ENCODE results near the gene DLG2.
A peak's percentile ranks its signal among the peaks of the same experiment; 100 is the strongest.
"Not testable (repeated sequence)": the region's sequence is repeated elsewhere in the genome, so short reads cannot be mapped to it uniquely, and the experiment has no call there.

Gene DLG2

GRCh38 chr11:84795698-84796097 is 831.4 kb downstream of the DLG2 start:
- no peak overlapping the region for H3K4me3 ChIP-seq (ENCODE audit: low read depth, low read length)
- no peak for TF ChIP-seq CTCF (IDR thresholded peaks at IDR 0.05; ENCODE audit: low read depth, low read length, missing control alignments)
- DNase-seq (ENCODE audit: low read depth), result no peak

GRCh38 chr11:84794663-84795443 is 832.3 kb downstream of the DLG2 start:
- no peak for DNase-seq (ENCODE audit: low read depth)
- TF ChIP-seq CTCF (IDR thresholded peaks at IDR 0.05; ENCODE audit: low read depth, low read length, missing control alignments), result no peak
- no peak overlapping the region for H3K4me3 ChIP-seq (ENCODE audit: low read depth, low read length)

GRCh38 chr11:84793318-84793717 is 833.8 kb downstream of the DLG2 start:
- H3K4me3 ChIP-seq (ENCODE audit: low read depth, low read length), result no peak overlapping the region
- DNase-seq (ENCODE audit: low read depth), result no peak
- no peak for TF ChIP-seq CTCF (IDR thresholded peaks at IDR 0.05; ENCODE audit: low read depth, low read length, missing control alignments)

- no peak overlapping the region for H3K4me3 ChIP-seq (ENCODE audit: low read depth, low read length)
- no peak for DNase-seq (ENCODE audit: low read depth)
- no peak for TF ChIP-seq CTCF (IDR thresholded peaks at IDR 0.05; ENCODE audit: low read depth, low read length, missing control alignments)
These were observed 836.2 kb downstream of the DLG2 start for GRCh38 chr11:84790849-84791427.

- DNase-seq (ENCODE audit: low read depth), result no peak
- no peak overlapping the region for H3K4me3 ChIP-seq (ENCODE audit: low read depth, low read length)
- TF ChIP-seq CTCF (IDR thresholded peaks at IDR 0.05; ENCODE audit: low read depth, low read length, missing control alignments), result no peak
These were observed 838.9 kb downstream of the DLG2 start for GRCh38 chr11:84788220-84788619.

- H3K4me3 ChIP-seq (ENCODE audit: low read depth, low read length); DNase-seq (ENCODE audit: low read depth): not testable (repeated sequence)
These were observed 843.0 kb downstream of the DLG2 start for GRCh38 chr11:84784158-84784557.

GRCh38 chr11:84780689-84781293 is 846.4 kb downstream of the DLG2 start:
- peak; percentile 34 for TF ChIP-seq CTCF (IDR thresholded peaks at IDR 0.05; ENCODE audit: low read depth, low read length, missing control alignments)
- no peak for DNase-seq (ENCODE audit: low read depth)
- no peak overlapping the region for H3K4me3 ChIP-seq (ENCODE audit: low read depth, low read length)

Data from GM12864 (cell line).